NCI-H510A treated with DMSO at 0.1 percent for 48 hours (cell line): Measurements from ENCODE around the gene AMT.
"Not testable (repeated sequence)": the region's sequence is repeated elsewhere in the genome, so short reads cannot be mapped to it uniquely, and the experiment has no call there.

Source experiments
- DNase-seq: peaks from one replicate; lab custom pipeline; 2025; lab: John Stamatoyannopoulos, UW

AMT gene

DNA sequence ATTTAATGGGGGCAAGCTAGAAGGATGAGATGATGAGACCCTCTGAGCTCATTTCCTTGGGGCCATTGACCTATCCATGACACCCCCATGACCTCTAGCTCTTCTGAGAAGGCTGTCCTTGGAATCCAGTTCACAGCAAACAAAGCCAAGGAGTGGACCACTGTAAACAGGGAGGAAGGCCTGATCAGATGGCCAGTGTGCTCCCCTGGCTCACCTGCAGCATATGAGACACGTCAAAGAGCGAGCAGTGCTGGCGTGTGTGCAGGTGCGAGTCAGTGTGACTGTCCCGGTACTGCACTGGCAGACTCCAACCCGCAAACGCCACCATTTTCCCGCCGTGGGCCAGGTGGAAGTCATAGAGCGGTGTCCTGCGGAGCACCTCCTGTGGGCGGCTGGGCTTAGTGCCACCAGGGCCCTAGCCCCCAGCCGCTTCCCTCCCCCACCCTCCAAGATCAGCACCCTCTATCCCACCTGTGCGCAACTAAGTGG, 339 bp downstream of the AMT start:
- DNase-seq, result no peak

DNA sequence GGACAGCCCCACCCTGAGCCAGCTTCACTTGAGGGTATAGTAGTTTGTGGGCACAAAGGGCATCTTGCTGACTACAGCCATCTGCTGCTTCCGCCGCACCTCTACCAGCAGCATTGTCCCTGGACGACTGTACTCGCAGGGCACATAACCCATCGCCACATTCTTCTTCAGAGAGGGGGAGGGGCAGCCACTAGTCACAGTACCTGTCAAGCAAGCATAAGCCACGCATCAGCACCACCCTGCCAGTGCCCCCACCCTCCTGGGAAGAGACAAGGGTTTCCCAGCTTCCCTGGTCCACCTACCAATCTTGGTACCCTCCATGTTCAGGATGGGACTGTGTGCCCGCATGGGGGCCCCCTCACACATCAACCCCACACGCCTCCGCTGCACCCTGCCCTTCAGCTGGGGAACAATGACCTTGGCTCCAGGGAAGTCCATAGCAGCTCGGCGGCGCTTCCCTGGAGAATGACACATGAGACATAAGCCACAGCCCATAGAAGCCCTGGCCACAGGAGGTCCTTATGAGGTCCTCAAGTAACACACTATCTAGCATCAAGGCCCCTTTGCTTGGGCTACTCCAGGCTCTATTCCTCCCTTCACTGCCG, 4.7 kb downstream of the AMT start:
- DNase-seq, result no peak

DNA sequence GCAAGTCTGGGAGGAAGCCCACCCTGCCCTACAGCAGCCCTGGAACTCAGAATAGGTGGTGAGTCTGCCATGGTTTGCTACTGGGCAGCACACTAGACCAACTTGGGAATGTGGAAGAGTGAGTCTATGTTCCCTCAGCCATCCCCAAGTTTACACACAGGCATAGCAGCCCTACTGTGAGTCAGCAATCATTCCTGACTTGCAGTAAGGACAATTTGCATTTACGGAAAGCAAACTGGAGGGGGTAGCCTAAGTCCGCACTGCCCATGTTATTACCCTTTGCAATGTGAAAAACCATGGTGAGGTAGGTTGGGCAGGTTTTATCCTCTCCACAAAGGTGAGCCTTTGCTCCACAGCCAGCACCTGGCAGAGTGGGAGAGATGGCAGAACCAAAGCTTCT, 5.4 kb downstream of the AMT start:
- DNase-seq, result no peak

DNA sequence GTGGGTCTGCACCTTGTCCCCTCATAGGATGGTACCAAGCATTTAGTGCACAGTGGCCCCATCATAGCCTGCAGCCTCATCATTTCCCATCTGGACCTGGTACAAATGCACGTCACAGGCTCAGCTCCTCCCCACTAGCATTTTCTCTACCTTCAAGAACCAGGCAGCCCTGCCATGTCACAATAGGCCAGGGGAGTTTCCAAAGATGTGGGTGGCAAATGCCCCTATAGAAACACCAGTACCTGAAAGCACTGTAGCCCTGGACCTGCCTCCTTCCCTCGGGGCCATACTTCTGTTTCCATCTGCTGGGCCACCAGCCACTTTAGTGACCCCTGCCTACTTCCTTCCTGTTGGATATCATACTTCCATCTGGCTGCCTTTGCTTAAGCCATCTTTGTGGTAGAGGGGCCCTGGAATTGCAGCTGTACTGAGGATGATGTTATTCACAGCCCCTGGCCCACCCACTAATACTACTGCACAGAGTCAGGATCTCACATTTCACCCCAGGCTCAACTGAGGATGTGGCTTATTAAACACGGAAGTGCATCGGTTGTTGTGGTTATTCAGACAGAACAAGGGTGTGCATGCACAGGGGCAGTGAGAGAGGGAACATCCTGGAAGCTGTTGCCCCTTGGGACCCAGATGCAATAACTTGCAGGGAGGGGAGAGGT, 6.2 kb downstream of the AMT start:
- no peak for DNase-seq

DNA sequence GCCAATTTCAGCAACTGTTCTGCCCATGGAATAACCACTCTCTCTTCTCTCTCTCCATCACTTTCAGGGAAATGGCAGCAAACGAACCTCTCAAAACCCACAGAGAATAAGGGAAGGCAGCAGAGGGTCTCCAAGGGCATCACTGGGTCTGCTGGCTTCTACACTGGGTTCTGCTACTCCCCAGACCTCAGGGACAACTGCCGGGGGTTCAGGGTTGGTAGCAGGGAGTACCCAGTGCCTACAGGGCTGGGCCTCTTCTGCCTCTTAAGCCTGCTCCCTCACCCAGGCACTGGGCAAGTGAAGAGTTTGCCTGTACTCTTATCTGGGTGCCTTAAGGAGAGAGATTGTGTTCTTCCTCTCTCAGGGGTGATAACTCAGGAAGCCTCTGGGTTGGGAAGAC, 7.5 kb downstream of the AMT start:
- no peak for DNase-seq

DNA sequence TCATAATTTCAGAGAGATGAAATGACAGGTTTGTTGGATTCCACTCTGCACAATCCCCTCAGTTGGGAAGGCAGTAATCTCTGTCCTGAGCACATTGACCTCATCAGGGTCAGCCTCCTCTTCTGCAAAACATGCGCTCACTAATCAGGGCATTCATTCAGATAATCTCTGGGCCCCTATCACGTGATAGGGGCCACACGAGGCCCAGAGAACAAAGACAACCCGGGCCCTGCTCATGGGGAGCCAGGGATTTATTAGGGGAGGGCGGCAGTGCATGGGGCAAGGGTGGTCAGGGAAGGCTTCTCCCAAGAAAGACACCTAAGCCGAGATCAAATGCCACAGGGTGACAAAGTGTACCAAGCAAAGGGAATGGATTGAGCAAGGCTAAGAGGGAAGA, 8.9 kb downstream of the AMT start:
- DNase-seq, result no peak

DNA sequence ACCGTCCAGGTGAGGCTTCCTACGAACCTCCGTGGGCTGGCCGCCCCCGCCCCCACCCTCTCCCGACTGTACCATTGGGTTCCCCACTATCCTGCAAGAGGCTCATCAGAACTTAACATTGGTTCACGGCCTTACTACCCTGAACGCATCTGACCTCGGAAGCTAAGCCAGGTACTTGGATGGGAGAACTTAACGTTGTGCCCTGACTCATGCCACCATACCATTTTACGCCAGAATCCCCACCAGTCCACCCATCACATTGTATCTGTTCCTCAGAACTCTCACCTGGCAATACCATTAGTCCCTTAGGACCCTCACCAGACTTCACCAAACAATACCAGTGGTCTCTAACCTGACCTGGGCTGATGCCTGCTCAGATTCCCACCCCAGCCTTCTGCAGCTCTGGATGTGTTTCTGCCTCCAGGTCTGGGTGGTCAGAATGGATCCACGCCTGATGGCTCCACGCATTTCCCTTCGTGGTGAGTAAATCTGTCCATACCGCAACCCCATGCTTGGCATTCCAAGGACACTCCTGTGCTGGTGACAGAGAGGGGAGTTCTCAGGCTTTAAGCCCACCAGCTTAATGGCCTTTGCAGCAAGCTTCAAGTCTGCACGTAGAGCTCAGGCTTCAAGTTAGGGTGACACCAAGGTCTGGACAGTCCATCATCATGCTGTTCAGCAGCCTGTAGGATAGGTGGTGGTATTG, 9.5 kb downstream of the AMT start:
- DNase-seq, result peak; percentile 7

DNA sequence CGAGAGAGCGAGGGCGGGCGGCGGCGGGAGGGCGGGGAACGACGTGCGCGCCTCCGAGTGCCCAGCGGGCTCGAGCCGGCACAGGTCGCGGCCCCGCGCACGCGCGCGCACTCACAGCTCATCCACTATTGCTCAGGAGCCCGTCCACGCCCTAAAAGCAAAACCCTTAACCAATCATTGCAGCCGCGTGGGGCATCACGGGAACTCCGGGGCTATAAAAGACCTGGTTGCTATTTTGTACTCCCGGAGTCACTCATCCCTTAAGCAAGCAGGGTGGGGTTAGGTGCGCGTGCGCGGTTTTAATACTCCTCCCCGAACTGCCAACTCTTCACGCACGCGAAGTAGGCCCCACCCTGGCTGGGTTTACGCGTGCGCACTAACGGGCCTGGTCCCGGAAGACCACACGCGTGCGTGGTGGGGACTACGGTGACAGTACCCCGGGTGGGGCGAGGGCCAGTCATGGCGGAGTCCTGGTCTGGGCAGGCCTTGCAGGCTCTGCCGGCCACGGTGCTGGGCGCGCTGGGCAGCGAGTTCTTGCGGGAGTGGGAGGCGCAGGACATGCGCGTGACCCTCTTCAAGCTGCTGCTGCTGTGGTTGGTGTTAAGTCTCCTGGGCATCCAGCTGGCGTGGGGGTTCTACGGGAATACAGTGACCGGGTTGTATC, 10.2 kb downstream of the AMT start, which contains the start of the genes RHOA and TCTA:
RHOA (minus strand) TSS at position 9 of the 664 bp plus-strand sequence. CDS start 36,387 bp downstream, outside the sequence.
TCTA (plus strand) TSS at position 456 of the 664 bp plus-strand sequence; CDS start at position 460, 4 bp downstream.
- peak; percentile 94 for DNase-seq

DNA sequence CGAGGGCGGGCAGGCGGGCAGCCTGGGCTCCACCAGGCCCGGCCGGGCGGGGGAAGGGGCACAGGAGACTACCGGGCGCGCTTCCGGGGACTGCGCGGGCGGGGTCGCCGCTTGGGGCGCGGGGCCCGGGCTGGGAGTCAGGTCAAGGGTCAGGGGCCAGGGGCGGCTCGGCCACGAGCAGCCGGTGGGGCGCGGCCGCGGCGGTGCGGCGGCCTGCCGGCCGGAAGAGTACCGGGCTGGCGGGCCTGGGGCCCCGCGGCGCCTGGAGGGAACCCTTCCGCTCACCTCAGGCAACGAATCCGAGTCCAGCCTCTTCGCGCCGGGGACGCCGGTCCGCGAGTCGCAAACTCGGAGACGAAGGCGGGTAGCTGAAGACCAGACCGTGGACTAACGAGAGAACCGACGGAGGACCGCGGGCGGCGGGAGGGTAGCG, 10.7 kb downstream of the AMT start:
- DNase-seq, result no peak

DNA sequence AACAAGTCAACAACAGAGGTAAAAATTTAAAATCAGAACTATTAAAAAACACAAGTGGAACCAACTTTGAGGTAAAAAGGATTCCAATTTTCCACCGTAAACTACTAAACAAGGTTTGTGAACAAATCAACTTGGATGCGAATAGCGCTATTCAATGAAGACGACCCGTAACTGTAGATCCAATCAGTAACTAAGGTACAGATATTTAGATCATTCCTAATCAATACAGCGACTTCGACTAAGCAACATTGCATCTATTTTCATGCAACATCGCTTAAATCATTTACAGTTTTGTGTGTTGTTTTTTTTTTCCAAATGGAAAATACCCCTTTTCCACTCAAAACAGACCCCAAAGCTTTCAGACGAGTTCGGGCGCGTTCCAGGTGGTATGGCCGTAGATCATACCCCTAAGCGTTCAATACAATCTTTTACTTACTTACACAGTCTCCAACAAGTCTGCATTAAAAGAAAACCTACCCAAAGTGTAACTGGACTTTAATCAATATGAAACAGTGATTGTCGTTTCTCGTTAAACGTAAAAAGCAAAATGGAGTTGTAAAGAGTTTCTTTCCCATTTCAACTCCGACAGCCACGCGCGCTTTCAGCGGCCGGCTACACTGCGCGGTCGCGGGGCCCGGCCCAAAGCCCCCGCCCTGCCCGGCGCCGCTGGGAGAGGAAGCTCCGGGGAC, 11.3 kb downstream of the AMT start:
- DNase-seq, result no peak

DNA sequence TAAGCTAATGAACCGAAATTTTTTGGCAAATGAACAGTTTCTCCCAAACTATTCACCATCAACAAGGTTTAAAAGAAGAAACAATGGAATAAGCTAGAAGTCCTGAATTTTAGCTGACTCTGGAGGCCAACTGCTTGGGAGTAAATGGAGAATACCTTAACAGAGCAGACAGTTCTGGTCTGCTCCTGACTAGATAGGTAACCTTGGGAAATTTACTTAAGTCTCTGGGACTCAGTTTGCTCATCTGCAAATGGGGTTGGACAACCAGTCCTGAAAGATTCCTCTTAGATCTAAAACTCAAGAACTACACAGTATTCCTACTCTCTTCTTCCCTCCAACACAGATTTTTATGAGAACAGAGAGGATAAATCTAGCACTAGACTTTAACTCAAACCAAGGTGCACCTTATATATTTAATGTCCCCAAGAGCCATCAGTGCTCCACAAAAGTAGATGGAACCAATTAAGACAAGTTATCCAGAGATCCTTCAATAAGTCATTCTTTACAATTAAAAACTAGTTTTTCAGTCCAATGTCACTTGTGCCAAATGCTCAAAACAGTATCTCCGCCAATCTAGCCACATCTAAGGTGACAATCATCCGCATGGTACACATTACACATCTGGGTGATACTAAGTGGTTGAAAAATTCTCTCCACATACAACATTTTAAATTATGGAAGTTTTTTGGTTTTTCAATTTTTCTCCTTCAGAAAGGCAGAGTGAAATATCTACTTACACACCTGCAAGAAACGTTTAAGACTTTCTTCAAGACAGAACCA, 12.0 kb downstream of the AMT start:
- no peak for DNase-seq

DNA sequence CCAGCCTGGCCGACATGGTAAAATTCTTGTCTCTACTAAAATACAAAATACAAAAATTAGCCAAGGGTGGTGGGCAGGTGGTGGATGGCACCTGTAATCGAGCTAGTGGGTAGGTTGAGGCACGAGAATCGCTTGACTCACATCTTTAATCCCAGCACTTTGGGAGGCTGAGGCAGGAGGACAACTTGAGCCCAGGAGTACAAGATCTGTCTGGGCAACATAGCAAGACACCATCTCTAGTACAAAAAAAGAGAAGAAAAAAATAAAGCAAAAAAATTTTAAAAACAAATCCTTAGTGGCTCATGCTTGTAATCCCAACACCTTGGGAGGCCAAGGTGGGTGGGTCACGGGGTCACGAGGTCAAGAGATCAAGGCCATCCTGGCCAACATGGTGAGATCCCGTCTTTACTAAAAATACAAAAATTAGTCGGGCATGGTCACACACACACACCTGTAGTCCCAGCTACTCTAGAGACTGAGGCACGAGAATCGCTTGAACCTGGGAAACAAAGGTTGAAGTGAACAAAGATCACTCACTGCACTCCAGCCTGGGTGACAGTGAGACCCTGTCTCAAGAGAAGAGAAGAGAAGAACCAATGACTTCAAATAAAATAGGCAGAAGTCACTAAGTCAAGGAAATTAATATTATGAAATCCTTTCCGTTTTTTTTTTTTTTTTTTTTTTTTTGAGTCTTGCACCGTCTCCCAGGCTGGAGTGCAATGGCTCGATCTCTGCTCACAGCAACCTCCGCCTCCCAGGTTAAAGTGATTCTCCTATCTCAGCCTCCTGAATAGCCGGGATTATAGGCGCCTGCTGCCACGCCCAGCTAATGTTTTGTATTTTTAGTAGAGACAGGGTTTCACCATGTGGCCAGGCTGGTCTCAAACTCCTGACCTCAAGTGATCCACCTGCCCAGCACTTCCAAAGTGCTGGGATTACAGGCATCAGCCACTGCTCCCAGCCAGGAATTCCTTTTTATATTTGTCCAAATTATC, 15.4 kb downstream of the AMT start:
- DNase-seq, result no peak

DNA sequence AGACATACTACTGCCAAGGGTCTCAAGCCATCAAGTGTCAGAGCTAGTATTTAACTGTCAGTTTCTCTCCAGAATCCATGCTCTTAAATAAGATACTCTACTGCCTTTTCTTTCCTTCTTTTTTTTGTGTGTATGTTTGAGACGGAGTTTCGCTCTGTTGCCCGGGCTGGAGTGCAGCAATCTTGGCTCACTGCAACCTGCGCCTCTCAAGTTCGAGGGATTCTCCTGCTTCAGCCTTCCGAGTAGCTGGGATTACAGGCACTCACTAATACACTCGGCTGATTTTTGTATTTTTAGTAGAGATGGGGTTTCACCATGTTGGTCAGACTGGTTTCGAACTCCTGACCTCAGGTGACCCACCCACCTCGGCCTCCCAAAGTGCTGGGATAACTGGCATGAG, 16.7 kb downstream of the AMT start:
- DNase-seq, result not testable (repeated sequence)

DNA sequence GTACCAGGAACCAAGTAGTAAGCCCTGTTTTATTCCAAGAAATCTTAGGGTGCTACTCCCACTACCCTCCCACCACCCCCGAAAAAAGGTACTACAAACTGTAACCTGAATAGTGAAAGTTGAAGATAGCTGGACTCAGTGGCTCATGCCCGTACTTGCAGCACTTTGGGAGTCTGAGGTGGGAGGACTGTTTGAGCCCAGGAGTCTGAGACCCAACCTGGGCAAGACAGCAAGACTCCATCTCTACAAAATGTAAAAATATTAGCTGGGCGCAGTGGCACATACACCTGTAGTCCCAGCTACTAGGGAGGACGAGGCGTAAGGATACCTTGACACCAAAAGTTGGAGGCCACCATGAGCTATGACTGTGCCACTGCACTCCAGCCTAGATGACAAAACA, 18.4 kb downstream of the AMT start:
- no peak for DNase-seq

DNA sequence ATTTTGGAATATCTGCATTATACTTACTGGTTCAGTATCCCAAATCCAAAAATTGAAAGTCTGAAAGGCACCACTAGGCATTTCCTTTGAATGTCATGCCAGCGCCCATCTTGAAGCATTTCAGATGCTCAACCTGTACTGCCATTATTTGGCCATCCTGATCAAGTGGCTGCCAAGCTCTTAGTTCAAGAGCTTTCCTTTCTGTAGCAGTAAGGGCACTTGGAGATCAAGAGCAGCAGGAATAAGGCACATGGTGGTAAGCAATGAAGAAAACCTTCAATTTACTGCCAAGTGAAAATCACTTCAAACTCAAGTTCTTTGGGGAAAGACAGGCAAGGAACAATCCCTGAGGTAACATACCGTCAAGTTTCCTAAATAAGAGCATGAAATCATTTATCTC, 20.5 kb downstream of the AMT start:
- no peak for DNase-seq

DNA sequence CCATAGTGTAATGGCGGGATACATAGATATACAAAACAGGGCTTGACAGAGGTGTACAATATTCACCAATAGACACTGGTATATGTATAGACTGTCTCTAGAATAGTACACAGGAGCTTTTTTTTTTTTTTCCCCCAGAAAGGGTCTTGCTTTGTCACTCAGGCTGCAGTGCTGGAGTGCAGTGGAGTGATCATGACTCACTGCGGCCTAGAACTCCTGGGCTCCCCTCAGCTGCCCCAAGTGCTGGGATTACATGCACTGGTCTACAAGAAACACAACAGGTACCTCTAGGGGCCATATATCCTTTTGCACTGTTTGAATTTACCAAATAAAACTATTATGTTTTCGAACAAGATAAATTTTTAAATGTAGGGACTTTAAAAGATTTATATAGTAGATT, 22.8 kb downstream of the AMT start:
- DNase-seq, result no peak

DNA sequence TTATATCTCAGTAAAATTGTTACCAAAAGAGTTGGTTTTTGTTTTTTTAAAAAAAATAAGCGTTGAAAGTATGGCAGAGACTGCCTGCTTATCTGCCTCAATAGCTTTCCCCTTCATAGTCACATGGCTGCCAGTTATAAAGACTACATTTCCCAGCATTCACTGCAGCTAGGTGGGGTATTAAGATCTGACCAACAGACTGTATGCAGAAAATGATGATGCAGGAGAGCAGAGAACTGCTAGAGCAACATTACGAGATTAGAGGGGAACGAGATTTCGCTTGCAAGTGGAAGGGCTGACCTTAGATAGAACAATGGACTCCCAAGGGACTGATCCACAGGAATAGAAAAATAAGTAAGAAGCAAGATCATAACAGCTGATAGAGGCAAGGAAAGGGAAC, 24.8 kb downstream of the AMT start:
- no peak for DNase-seq

DNA sequence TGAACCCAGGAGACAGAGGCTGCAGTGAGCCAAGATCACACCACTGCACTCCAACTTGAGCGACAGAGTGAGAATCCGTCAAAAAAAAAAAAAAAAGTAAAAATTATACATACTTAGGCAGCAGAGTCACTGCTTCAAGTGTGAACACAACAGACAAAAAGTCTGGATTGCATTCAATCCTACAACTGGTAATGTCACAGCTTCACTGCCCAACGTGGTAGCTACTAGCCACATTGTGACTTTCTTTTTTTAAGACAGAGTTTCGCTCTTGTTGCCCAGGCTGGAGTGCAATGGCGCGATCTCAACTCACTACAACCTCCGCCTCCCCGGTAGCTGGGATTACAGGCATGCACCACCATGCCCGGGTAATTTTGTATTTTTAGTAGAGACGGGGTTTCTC, 31.0 kb downstream of the AMT start:
- DNase-seq, result not testable (repeated sequence)

DNA sequence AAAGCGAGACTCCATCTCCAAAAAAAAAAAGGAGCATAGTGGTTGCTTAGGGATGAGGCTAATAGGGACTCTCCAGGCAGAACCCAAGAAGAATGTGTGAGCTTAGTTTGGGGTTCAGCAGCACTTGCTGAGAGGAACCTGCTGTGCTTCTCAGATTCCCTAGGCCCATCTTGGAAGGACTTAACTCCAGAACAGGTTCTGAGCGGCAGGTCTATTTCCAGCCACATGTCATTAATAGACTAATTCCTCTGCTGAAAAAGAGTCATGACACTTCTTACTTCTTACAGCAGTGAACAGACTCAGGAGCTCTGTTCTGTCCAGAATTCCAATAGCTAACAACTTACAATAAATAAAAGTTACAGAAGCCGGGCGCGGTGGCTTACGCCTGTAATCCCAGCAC, 33.0 kb downstream of the AMT start:
- DNase-seq, result no peak

DNA sequence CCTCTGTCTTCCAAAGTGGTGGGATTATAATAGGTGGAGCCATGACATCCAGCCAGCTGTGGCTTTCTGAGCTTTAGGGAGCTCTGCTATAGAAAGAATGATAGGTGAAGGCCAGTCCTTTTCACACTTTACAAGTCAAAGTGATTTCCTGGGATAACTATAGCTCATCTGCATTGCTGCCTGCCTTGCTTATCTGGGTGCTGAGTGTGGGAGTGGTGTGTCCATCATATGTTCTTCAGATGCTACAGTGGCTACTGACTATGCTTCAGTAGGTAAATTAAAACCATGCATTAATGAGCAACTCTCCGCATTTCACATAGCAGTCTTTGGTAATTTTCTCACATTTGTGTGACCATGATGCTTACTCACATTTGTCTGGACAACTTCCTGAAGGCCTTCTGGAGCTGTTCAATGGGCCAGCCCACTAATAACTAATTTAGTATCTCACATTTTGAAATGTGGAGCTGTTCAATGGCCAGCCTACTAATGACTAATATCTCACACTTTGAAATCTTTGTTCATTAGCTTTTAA, 33.9 kb downstream of the AMT start:
- no peak for DNase-seq
